Right lobe of liver (tissue), 6 donors: ENCODE measurements around the gene KIAA0513. TPM values are rescaled to one million over a fixed set of nuclear protein-coding genes. Genes with fewer than 3 reads are reported as not detected.

Source experiments
- ATAC-seq, 4 donors: fragments of 200-7000 bp; cut with Tn5 transposase; one replicate each; pipeline ENCODE4 v1.9.1; 2020; ENCODE audit warnings: mild to moderate bottlenecking in 4 of 4, moderate library complexity in 4 of 4
- DNase-seq, 3 donors: peaks; one replicate each; pipeline ENCODE4 v3.0.0-alpha.2; 2020
- H3K27ac ChIP-seq, 3 donors: fragments of 200-600 bp; one replicate each; pipeline ENCODE4 v1.8.0; 2022
- H3K27me3 ChIP-seq, 2 donors: fragments of 200-600 bp; one replicate each; pipeline ENCODE4 v1.8.0; 2022
- H3K36me3 ChIP-seq, 4 donors: fragments of 200-600 bp; sonication (generic) in 1 of 4; one replicate each; pipeline versions ENCODE4 v1.5.1 to v1.8.0; 2017 to 2022; ENCODE audit warnings: control low read depth in 1 of 4
- H3K4me1 ChIP-seq, 4 donors: fragments of 200-600 bp; sonication (generic) in 1 of 4; one replicate each; pipeline versions ENCODE4 v1.5.1 to v1.8.0; 2017 to 2022; ENCODE audit warnings: control low read depth in 1 of 4
- H3K4me3 ChIP-seq, 3 donors: fragments of 200-600 bp; one replicate each; pipeline ENCODE4 v1.8.0; 2022
- H3K9me3 ChIP-seq, 4 donors: fragments of 200-600 bp; sonication (generic) in 1 of 4; one replicate each; pipeline versions ENCODE4 v1.5.1 to v1.8.0; 2017 to 2022; ENCODE audit warnings: control low read depth in 1 of 4
- POLR2A ChIP-seq: fragments of 450-650 bp; IDR thresholded peaks from one replicate; pipeline ENCODE4 v1.6.1; 2017; ENCODE audit warnings: antibody characterized with exemption, mild to moderate bottlenecking
- WGBS: methylation state at CpG from one replicate; pipeline ENCODE4 v1.1.6; 2018; ENCODE audit warnings: low coverage, low lambda C conversion rate; ENCODE audit not compliant: insufficient coverage; ENCODE audit errors: missing lambda C conversion rate; 5-methylcytosine and 5-hydroxymethylcytosine counted together
- intact Hi-C, 2 donors: fragments of 100-400 bp; cut with DNase I; formaldehyde crosslinking; loops; one replicate each; pipeline versions ENCODE4 v1.11.2 to v1.14.1; 2022
- total RNA-seq, 6 experiments: library from RNA; depleted of rRNA in 2 of 6; stranded (reverse); fragments of >200 nt in 2 of 6; fragmentation: NEBNext Ultra II Directional in 3 of 6; extraction: Animal tissue kit (Norgen Biotek cat#: 25700) in 3 of 6; gene quantifications; one replicate each; pipeline versions ENCODE4 v1.1.0 to v1.2.4, GENCODE V29; 2016 to 2023
- TF ChIP-seq, protein P1 (sequence below), 4 donors: fragments of 200-600 bp in 3 of 4; fragments of 450-650 bp in 1 of 4; IDR thresholded peaks; one replicate each; pipeline versions ENCODE4 v1.5.1 to v1.8.0; 2016 to 2022; ENCODE audit warnings: antibody characterized with exemption in 4 of 4, mild to moderate bottlenecking in 2 of 4
- donor health status: DM: no; HTN: yes; CAD: no.
- donor health status: DM: no; HTN: no; CAD: no.
- donor health status: DM: no; HTN: no; CAD: no.
- donor health status: DM: no; HTN: yes; CAD: no.
- donor health status: DM: no; HTN: yes; CAD: no.

Gene KIAA0513
- total RNA-seq, 6 experiments from 2014 or later = 2.6 to 7.4 (median 4.7) TPM

DNA sequence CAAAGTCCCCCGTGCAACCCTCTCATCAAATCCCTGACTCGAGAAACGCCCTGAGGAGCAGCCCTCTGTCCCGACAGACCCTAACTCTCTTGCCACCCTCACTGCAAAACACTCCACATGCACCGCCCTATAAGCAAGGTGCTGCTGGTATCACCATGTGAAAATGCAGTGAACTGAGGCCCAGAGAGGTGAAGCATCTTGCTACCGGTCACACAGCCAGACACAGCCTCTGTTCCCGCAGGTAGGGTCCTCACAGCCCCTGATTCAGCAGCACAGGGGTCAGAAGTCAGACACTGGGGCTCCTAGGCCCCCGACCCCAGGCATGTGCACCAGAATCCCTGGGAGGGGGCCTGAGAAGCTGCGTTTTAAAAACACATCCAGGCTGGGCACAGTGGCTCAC, 83.6 kb downstream of the KIAA0513 start:
- 73% methylated on average over 2 of the region's 9 CpGs for WGBS
- Histone ChIP-seq H3K9me3 (no peaks in the 10 kb centered on the region), H3K27me3 (no peaks in the 10 kb centered on the region), H3K27ac (no peak overlapping the region), H3K36me3 (no peaks in the 10 kb centered on the region), H3K4me1 (peaks cover 0 to 10% (median 0%) of the 10 kb centered on the region in 4 donors), H3K4me3 (no peak overlapping the region)
- no peak for DNase-seq
- TF ChIP-seq, protein P1, sequence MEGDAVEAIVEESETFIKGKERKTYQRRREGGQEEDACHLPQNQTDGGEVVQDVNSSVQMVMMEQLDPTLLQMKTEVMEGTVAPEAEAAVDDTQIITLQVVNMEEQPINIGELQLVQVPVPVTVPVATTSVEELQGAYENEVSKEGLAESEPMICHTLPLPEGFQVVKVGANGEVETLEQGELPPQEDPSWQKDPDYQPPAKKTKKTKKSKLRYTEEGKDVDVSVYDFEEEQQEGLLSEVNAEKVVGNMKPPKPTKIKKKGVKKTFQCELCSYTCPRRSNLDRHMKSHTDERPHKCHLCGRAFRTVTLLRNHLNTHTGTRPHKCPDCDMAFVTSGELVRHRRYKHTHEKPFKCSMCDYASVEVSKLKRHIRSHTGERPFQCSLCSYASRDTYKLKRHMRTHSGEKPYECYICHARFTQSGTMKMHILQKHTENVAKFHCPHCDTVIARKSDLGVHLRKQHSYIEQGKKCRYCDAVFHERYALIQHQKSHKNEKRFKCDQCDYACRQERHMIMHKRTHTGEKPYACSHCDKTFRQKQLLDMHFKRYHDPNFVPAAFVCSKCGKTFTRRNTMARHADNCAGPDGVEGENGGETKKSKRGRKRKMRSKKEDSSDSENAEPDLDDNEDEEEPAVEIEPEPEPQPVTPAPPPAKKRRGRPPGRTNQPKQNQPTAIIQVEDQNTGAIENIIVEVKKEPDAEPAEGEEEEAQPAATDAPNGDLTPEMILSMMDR (IDR thresholded peaks at IDR 0.05) = no peak
- TF ChIP-seq POLR2A = no peak
- intact Hi-C loops = loop anchor here in 1 of 2 donors (10.0 kb wide), 2 partner anchors 124 to 164 kb away; no protein-coding TSS in a partner anchor
- ATAC-seq = no peak

DNA sequence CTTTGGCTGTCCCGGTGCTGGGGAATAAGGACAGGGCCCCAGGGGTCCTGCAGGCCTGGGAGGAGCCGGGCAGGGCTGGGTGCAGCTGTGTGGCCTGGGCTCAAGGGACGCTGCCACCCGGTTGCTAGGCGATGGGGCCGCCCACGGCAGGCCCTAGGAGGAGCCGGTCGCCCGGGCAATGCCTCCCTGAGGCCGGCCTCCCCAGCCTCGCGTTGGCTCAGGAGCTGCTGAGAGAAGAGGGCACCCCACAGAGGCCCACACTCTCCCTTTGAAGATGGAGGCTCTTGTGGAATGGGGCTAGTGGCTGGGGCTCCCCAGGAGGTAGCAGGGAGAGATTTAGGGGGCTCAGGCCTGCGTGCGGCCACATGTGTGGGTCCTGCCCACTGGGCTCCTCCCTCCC, 84.8 kb downstream of the KIAA0513 start, which contains the start of gene CIBAR2:
TSS of gene CIBAR2 (minus strand) at position 109 of the 400 bp plus-strand sequence. CDS start 120 bp downstream, outside the sequence.
- H3K36me3 ChIP-seq = no peaks in the 10 kb centered on the region
- no peak for DNase-seq
- peaks cover 0 to 10% (median 0%) of the 10 kb centered on the region in 4 donors for H3K4me1 ChIP-seq
- no peaks in the 10 kb centered on the region for H3K27me3 ChIP-seq
- no CpG with 5 or more reads among the region's 15 CpGs for WGBS
- ATAC-seq = no peak
- H3K27ac ChIP-seq = no peak within 1 kb of the TSS
- TF ChIP-seq POLR2A = no peak
- TF ChIP-seq, protein P1 (IDR thresholded peaks at IDR 0.05) = no peak
- no peaks in the 10 kb centered on the region for H3K9me3 ChIP-seq
- H3K4me3 ChIP-seq = no peak within 1 kb of the TSS
- intact Hi-C loops = loop anchor here in 1 of 2 donors (10.0 kb wide), 2 partner anchors 122 to 162 kb away; no protein-coding TSS in a partner anchor

DNA sequence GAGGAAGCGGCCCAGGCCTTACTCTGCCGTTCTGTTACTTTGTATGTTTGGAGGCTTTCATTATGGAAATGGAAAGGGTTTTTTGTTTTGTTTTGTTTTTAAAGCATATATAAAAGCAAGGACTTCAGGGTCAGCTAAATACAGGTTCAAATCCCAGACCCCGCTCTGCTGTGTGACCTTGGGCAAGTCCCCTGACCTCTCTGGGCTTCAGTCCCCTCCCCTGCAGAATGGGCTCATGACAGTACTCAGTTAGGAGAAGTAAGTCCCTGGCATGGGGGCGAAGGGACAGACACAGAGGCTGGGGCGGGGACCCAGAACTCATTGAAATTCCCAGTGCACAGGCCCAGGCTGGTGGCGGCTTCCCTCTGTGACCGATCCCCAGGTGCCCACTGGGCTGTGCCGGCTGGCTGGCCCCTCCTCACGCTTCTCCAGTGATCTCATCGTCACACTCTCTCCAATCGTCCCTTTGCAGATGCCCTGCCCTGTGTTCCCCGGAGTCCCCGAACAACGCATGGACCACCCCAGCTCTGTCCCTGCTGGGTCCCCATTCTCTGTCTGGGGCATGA, 85.7 kb downstream of the KIAA0513 start:
- 91% methylated on average over 8 of the region's 14 CpGs for WGBS
- H3K4me1 ChIP-seq = peaks cover 0 to 10% (median 0%) of the 10 kb centered on the region in 4 donors
- intact Hi-C loops = loop anchor here in 1 of 2 donors (10.0 kb wide), 2 partner anchors 122 to 162 kb away; no protein-coding TSS in a partner anchor
- TF ChIP-seq, protein P1 (IDR thresholded peaks at IDR 0.05) = no peak
- no peak for TF ChIP-seq POLR2A
- no peak for ATAC-seq
- no peaks in the 10 kb centered on the region for H3K27me3 ChIP-seq
- no peak for DNase-seq
- no peaks in the 10 kb centered on the region for H3K36me3 ChIP-seq
- H3K27ac ChIP-seq = no peak overlapping the region
- no peaks in the 10 kb centered on the region for H3K9me3 ChIP-seq
- no peak overlapping the region for H3K4me3 ChIP-seq

DNA sequence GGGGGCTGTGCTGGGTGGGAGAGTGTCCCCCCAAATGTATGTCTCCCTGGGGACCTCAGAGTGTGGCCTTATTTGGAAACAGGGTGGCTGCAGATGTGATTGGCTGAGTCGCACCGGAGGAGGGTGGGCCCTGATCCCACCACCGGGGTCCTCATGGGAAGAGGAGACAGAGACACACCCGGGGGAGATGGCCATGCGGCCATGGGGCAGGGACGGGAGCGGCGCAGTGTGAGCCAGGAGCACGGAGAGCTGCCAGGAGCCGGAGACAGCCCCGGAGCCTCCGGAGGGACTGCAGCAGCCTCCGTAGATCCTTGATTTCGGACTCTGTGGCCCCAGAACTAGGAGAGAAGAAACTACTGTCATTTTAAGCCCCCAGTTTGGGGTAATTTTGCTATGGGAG, 86.3 kb downstream of the KIAA0513 start:
- Histone ChIP-seq H3K9me3 (no peaks in the 10 kb centered on the region), H3K4me3 (no peak overlapping the region), H3K27ac (no peak overlapping the region), H3K27me3 (no peaks in the 10 kb centered on the region), H3K4me1 (peaks cover 0 to 10% (median 0%) of the 10 kb centered on the region in 4 donors), H3K36me3 (no peaks in the 10 kb centered on the region)
- no peak for TF ChIP-seq POLR2A
- TF ChIP-seq, protein P1 (IDR thresholded peaks at IDR 0.05) = no peak
- intact Hi-C loops = loop anchor here in 1 of 2 donors (10.0 kb wide), 2 partner anchors 121 to 161 kb away; no protein-coding TSS in a partner anchor
- no CpG with 5 or more reads among the region's 14 CpGs for WGBS
- no peak for ATAC-seq
- DNase-seq = no peak
